ENCODE data around the gene SLC1A7. TPM values are rescaled to one million over a fixed set of nuclear protein-coding genes. Genes with fewer than 3 reads are reported as not detected.

The SLC1A7 gene
- total and polyA plus RNA-seq, 2 experiments from 2014 or later = not detected

GRCh38 chr1:53190210-53190611, 47.8 kb upstream of the SLC1A7 start:
- Histone ChIP-seq H3F3A (replicated peaks; ENCODE audit: low read depth) (no peaks in the 10 kb centered on the region), H3K36me3 (ENCODE audit: insufficient read depth) (no peaks in the 10 kb centered on the region), H3K27ac (ENCODE audit: low read depth) (no peak overlapping the region), H3K79me2 (replicated peaks; ENCODE audit: insufficient read depth) (no peaks in the 10 kb centered on the region), H2AFZ (no peak overlapping the region), H3K4me3 (no peak overlapping the region), H4K20me1 (replicated peaks; ENCODE audit: insufficient read depth) (no peaks in the 10 kb centered on the region), H3K4me1 (ENCODE audit: insufficient read depth) (0 out of 2 replicates have a peak, but pooled peaks cover under 1% of the 10 kb centered on the region), H3K4me2 (no peak overlapping the region), H3K9me2 (ENCODE audit: insufficient read depth) (no peaks in the 10 kb centered on the region), H3K27me3 (ENCODE audit: insufficient read depth) (no peaks in the 10 kb centered on the region)
- Mint-ChIP-seq H3K4me1 (peaks cover 8% of the 10 kb centered on the region; the same call in 2 of the 3 replicates), H3K4me3 (no peak overlapping the region), H3K27ac (no peak overlapping the region), H3K9me3 (no peaks in the 10 kb centered on the region; the same call in 2 of the 3 replicates), H3K36me3 (ENCODE audit: low read depth) (no peaks in the 10 kb centered on the region), H3K27me3 (ENCODE audit: insufficient read depth, low read depth, poor library complexity) (peaks cover 5% of the 10 kb centered on the region)
- no peak for TF ChIP-seq NANOG (IDR thresholded peaks at IDR 0.05; ENCODE audit: borderline replicate concordance)
- no peak for TF ChIP-seq ZNF462 (CRISPR knock-in tag; IDR thresholded peaks at IDR 0.05)
- no peak for TF ChIP-seq STAT1 (IDR thresholded peaks at IDR 0.05; ENCODE audit: unreplicated experiment)
- TF ChIP-seq EZH2 (IDR thresholded peaks at IDR 0.05; ENCODE audit: low read depth, unreplicated experiment) = no peak
- TF ChIP-seq CTCF (conservative IDR thresholded peaks at IDR 0.05; ENCODE audit: low read depth in 2 of 2) = peak; percentile 17 to 33; a peak in 2 of 4 replicates
- peak; percentile 74 for ATAC-seq
- DNase-seq (ENCODE audit: low spot score) = peak; percentile 47
